ENCODE data around the gene ANKRD6.

DNA sequence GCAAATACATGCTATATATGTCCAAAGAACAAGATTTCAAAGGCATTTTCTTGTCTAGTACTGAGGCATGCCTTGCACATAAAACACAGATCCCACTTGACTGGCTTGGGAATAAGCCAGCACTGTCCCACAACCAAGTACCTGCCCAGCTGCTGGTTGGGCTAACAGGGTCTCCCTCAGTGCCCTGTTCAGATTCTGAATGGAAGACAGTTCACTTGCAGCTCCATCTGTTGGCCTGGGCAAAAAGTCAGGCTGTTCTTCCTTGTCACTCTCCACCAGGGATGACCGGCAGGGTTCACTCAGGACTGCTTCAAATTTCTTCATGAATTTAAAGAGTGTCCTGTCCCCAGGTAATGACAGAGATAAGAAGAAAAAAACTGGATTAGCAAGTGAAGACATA, 250.0 kb downstream of the ANKRD6 start:
- TF ChIP-seq, protein P1, sequence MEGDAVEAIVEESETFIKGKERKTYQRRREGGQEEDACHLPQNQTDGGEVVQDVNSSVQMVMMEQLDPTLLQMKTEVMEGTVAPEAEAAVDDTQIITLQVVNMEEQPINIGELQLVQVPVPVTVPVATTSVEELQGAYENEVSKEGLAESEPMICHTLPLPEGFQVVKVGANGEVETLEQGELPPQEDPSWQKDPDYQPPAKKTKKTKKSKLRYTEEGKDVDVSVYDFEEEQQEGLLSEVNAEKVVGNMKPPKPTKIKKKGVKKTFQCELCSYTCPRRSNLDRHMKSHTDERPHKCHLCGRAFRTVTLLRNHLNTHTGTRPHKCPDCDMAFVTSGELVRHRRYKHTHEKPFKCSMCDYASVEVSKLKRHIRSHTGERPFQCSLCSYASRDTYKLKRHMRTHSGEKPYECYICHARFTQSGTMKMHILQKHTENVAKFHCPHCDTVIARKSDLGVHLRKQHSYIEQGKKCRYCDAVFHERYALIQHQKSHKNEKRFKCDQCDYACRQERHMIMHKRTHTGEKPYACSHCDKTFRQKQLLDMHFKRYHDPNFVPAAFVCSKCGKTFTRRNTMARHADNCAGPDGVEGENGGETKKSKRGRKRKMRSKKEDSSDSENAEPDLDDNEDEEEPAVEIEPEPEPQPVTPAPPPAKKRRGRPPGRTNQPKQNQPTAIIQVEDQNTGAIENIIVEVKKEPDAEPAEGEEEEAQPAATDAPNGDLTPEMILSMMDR (IDR thresholded peaks at IDR 0.05; ENCODE audit: insufficient read depth, low read length, poor library complexity, severe bottlenecking) = no peak
- TF ChIP-seq EZH2phosphoT487 (conservative IDR thresholded peaks at IDR 0.05; ENCODE audit: low read length) = no peak
